HepG2 (cell line): ENCODE results near the gene PROKR1. TPM values are rescaled to one million over a fixed set of nuclear protein-coding genes. Genes with fewer than 3 reads are reported as not detected.

Experiments
- ARID5B ChIP-seq: IDR thresholded peaks from 2 replicates; pipeline ENCODE4 v1.4.0; 2020; ENCODE audit warnings: mild to moderate bottlenecking, missing genetic modification reagents
- DNMT3B ChIP-seq: conservative IDR thresholded peaks from 2 replicates; pipeline ENCODE4 v1.6.1; 2016; ENCODE audit warnings: missing biosample characterization, control low read depth
- ERF ChIP-seq: IDR thresholded peaks from 2 replicates; pipeline ENCODE4 v1.6.1; 2018; ENCODE audit warnings: missing biosample characterization, missing genetic modification reagents
- KAT2B ChIP-seq: fragments of 150-350 bp; IDR thresholded peaks from 2 replicates; pipeline ENCODE4 v1.6.1; 2014; ENCODE audit warnings: low read depth, low read length, borderline replicate concordance
- KAT8 ChIP-seq: IDR thresholded peaks from 2 replicates; pipeline ENCODE4 v1.6.1; 2016; ENCODE audit warnings: missing genetic modification reagents, missing compliant biosample characterization
- KLF9 ChIP-seq: IDR thresholded peaks from 2 replicates; pipeline ENCODE4 v1.6.1; 2016; ENCODE audit warnings: low read depth
- MEF2D ChIP-seq: sonication (generic); formaldehyde crosslinking; IDR thresholded peaks from 2 replicates; pipeline ENCODE4 v1.5.1; 2020; ENCODE audit warnings: mild to moderate bottlenecking, missing genetic modification reagents
- MXD4 ChIP-seq: IDR thresholded peaks from 2 replicates; pipeline ENCODE4 v1.6.1; 2016; ENCODE audit warnings: mild to moderate bottlenecking, missing biosample characterization, missing genetic modification reagents
- RARA ChIP-seq: IDR thresholded peaks from 2 replicates; pipeline ENCODE4 v1.6.1; 2016; ENCODE audit warnings: missing genetic modification reagents, missing compliant biosample characterization
- SAFB2 ChIP-seq: sonication (generic); formaldehyde crosslinking; IDR thresholded peaks from 2 replicates; pipeline ENCODE4 v1.5.1; 2020; ENCODE audit warnings: missing genetic modification reagents, low read depth, mild to moderate bottlenecking, borderline replicate concordance
- TBL1XR1 ChIP-seq: fragments of 150-350 bp; IDR thresholded peaks from 2 replicates; pipeline ENCODE4 v1.6.1; 2014; ENCODE audit warnings: borderline replicate concordance, low read length; ENCODE audit not compliant: partially characterized antibody
- ZNF121 ChIP-seq: sonication (generic); formaldehyde crosslinking; IDR thresholded peaks from 2 replicates; pipeline ENCODE4 v1.5.0; 2020; ENCODE audit warnings: mild to moderate bottlenecking, missing genetic modification reagents
- ZNF331 ChIP-seq: sonication (generic); formaldehyde crosslinking; IDR thresholded peaks from 2 replicates; pipeline ENCODE4 v1.4.0; 2020; ENCODE audit warnings: missing genetic modification reagents
- ZNF512B ChIP-seq: sonication (generic); formaldehyde crosslinking; IDR thresholded peaks from 2 replicates; pipeline ENCODE4 v1.5.1; 2020; ENCODE audit warnings: missing genetic modification reagents, mild to moderate bottlenecking, borderline replicate concordance
- ZNF619 ChIP-seq: sonication (generic); formaldehyde crosslinking; IDR thresholded peaks from 2 replicates; pipeline ENCODE4 v1.4.0; 2020; ENCODE audit warnings: mild to moderate bottlenecking, missing genetic modification reagents
- ZNF629 ChIP-seq: sonication (generic); formaldehyde crosslinking; conservative IDR thresholded peaks from 2 replicates; pipeline ENCODE4 v1.5.0; 2020; ENCODE audit warnings: missing genetic modification reagents
- ZNF678 ChIP-seq: sonication (generic); formaldehyde crosslinking; IDR thresholded peaks from 2 replicates; pipeline ENCODE4 v1.4.0; 2020; ENCODE audit warnings: mild to moderate bottlenecking, missing genetic modification reagents
- polyA plus RNA-seq, 8 experiments: library from polyadenylated mRNA; depleted of rRNA in 3 of 8; stranded (reverse) in 7 of 8; unstranded in 1 of 8; fragments of >200 nt; fragmentation: Illumina TruSeq in 4 of 8; extraction: Trizol in 4 of 8; gene quantifications; 2 replicates each; pipeline versions ENCODE4 v1.2.1 to v1.2.3, GENCODE V29; 2011 to 2016; ENCODE audit warnings: low read depth in 4 of 8, missing spikeins in 1 of 8, mixed read lengths in 1 of 8; ENCODE audit not compliant: insufficient read depth in 1 of 8
- total RNA-seq, 5 experiments: library from RNA; depleted of rRNA; stranded (reverse); fragments of >200 nt; fragmentation: Illumina TruSeq; extraction: Trizol; gene quantifications; 2 replicates each; pipeline ENCODE4 v1.2.3, GENCODE V29; 2016; ENCODE audit warnings: low read depth in 1 of 5
- TF ChIP-seq, protein P1 (sequence below): sonication (generic); formaldehyde crosslinking; IDR thresholded peaks from 2 replicates; pipeline ENCODE4 v1.9.0; 2021; ENCODE audit warnings: missing genetic modification reagents, borderline replicate concordance
- TF ChIP-seq, protein P2 (sequence below): sonication (generic); formaldehyde crosslinking; conservative IDR thresholded peaks from 2 replicates; pipeline ENCODE4 v1.4.0; 2020; ENCODE audit warnings: missing genetic modification reagents

PROKR1 gene
- total and polyA plus RNA-seq, 2 of the 13 experiments (the other 11 are each of a cell fraction or from before 2014, with no cell fraction given) = not detected

DNA sequence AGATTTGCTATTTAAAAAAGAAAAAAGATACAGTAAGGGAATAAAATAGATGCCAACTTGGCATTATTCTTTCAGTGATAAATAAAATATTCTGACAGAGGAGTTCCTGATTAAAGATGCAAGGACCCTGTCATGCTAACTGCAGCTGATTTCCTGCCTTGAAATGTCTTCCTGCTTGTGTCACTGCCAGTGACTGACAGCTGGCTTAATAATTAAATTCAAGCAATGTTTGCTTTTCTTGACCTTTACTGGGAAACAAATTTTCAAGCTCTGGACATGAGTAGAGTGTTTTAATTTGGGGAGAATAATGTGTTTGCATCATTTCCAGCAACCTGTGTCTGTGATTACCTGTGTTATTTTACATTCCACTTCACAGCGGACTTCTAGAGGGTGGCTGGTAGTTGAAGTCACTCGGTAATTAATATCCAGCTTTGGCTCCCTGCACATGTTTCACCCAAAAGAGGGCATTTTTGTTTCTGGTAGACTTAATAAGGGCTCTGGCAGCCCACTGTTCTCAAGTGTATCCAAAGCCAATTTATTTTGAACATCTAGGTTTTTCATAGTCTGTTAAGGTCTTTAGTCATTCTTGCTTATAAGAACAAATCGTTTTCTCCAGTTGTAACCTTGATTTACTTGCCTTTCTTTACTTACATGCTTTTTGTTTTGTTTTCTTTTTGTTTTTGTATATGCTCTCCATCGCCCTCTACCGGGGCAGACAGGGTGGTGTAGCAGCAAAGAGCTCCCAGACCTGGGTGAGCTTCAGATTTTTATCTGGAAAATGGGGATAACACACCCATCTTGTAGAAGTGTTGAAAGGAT lies 48.5 kb upstream of the PROKR1 start (continued):
- TF ChIP-seq SAFB2 (CRISPR knock-in tag) = no peak
- no peak for TF ChIP-seq KAT2B
- peak; percentile 17; the same call in 1 of the 2 replicates for TF ChIP-seq ERF (CRISPR knock-in tag)
- TF ChIP-seq ZNF619 = no peak
- TF ChIP-seq ARID5B (CRISPR knock-in tag) = peak; percentile 69
- TF ChIP-seq KAT8 = peak; percentile 49; the same call in 1 of the 2 replicates
- TF ChIP-seq ZNF331 (CRISPR knock-in tag) = 0 out of 2 replicates have a peak, but pooled peaks have one; percentile 17
- TF ChIP-seq, protein P1, sequence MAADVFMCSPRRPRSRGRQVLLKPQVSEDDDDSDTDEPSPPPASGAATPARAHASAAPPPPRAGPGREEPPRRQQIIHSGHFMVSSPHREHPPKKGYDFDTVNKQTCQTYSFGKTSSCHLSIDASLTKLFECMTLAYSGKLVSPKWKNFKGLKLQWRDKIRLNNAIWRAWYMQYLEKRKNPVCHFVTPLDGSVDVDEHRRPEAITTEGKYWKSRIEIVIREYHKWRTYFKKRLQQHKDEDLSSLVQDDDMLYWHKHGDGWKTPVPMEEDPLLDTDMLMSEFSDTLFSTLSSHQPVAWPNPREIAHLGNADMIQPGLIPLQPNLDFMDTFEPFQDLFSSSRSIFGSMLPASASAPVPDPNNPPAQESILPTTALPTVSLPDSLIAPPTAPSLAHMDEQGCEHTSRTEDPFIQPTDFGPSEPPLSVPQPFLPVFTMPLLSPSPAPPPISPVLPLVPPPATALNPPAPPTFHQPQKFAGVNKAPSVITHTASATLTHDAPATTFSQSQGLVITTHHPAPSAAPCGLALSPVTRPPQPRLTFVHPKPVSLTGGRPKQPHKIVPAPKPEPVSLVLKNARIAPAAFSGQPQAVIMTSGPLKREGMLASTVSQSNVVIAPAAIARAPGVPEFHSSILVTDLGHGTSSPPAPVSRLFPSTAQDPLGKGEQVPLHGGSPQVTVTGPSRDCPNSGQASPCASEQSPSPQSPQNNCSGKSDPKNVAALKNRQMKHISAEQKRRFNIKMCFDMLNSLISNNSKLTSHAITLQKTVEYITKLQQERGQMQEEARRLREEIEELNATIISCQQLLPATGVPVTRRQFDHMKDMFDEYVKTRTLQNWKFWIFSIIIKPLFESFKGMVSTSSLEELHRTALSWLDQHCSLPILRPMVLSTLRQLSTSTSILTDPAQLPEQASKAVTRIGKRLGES (CRISPR knock-in tag) = no peak
- no peak for TF ChIP-seq TBL1XR1
- TF ChIP-seq ZNF629 (CRISPR knock-in tag) = peak; percentile 86
- TF ChIP-seq KLF9 (CRISPR knock-in tag) = no peak
- no peak for TF ChIP-seq ZNF678
- no peak for TF ChIP-seq MEF2D (CRISPR knock-in tag)
- no peak for TF ChIP-seq MXD4 (CRISPR knock-in tag)
- 0 out of 2 replicates have a peak, but pooled peaks have one; percentile 45 for TF ChIP-seq DNMT3B
- TF ChIP-seq ZNF121 (CRISPR knock-in tag) = no peak
- TF ChIP-seq RARA (CRISPR knock-in tag) = peak; percentile 25; the same call in 1 of the 2 replicates
- no peak for TF ChIP-seq ZNF512B (CRISPR knock-in tag)
- TF ChIP-seq, protein P2, sequence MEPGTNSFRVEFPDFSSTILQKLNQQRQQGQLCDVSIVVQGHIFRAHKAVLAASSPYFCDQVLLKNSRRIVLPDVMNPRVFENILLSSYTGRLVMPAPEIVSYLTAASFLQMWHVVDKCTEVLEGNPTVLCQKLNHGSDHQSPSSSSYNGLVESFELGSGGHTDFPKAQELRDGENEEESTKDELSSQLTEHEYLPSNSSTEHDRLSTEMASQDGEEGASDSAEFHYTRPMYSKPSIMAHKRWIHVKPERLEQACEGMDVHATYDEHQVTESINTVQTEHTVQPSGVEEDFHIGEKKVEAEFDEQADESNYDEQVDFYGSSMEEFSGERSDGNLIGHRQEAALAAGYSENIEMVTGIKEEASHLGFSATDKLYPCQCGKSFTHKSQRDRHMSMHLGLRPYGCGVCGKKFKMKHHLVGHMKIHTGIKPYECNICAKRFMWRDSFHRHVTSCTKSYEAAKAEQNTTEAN = no peak; the same call in 1 of the 2 replicates
